OCI-M1 (cell line): ENCODE measurements around the gene ADAM23.

ENCODE experiments used
- DNase-seq: peaks from one replicate; lab custom pipeline; 2025; lab: John Stamatoyannopoulos, UW

Gene ADAM23

GRCh38 chr2:206502729-206503128 lies 59.4 kb downstream of the ADAM23 start:
- DNase-seq, result no peak

DNA sequence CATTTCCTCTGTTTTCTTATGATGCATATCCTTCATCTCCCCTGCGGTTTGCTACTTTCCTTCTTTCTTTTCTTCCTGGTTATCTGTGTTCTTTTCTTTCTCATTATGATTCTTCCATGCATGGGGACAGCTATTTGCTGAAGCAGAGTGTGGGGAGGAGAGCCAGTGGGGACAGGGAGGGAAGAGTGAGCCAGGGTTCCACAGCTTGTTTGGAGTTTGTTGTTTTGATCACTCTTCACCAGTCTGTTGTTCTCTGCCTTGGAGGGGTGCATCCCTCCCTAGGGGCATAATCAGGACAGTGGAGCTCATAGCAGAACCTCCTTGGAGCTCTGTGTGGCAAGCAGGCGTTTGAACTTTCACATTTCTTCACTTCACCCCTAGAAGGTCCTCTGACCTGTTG lies 68.0 kb downstream of the ADAM23 start:
- DNase-seq, result no peak

DNA sequence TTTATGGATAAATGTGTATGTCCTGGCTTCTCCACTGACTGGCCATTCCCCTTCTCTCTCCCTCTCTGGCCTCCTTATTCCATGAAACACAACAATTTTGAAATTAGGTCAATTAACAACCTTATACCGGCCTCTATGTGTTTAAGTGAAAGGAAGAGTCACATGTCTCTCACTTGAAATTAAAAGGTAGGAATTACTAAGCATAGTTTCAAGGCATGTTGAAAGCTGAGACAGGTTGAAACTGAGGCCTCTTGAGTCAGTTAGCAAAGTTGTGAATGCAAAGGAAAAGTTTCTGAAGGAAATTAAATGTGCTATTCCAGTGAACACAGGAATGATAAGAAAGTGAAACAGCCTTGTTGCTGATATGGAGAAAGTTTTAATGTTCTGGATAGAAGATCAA lies 69.7 kb downstream of the ADAM23 start:
- DNase-seq, result no peak

DNA sequence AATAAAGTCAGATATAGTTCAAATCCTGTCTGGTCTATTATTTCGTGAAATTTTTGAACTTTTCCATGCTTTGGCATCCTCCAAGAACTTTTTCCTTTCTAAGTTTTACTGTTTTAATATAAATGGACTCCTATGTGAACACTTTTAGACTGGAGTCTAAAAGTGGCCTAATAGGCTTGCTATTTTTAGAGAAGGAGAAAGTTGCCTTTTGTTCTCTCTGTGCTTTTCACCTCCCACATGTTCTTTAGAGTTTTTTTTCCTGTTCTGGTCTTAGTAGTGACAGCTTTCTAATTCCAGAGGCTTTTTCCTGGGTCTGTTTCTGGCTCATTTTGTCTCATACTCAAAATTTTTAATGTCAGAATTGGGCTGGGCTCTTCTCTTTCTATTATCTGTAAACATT lies 72.2 kb downstream of the ADAM23 start:
- no peak for DNase-seq

DNA sequence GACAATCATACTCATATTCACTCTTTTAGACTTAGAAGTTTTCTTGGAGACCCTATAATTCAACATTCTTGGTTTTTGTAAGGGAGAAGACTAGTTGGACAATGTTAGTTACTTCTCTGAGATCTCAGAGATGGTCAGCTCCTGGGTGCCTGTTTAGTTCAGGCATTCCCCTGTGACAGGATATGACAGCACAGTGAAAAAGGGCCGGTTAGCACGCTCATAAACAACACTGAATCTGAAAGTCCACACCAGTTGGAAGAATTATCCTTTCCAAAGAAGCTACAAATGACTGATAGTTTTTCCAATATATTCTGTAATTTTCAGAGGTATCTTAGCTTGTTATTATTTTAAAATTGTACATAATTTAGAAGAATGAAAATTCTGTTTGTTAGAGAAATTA lies 75.7 kb downstream of the ADAM23 start:
- DNase-seq, result no peak

DNA sequence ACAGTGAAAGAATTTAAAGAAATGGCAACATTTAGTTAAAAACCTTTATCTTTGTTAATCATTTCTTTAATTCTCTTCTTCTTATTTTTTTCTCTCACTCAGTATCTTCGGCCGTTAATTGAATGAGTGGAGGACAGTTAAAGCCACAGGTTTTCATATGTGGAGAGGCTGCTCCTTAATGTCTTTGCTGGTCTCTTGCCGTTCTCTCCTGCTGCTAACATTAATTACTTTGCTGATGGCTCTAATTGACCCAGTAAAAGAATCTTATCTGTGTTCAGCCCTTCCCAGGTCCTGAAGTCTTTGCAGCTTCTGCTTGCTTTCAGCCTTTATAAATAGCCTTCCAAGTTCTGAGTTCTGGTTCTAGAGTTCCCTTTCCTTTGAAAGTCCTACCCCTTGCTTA lies 77.1 kb downstream of the ADAM23 start:
- DNase-seq, result no peak

DNA sequence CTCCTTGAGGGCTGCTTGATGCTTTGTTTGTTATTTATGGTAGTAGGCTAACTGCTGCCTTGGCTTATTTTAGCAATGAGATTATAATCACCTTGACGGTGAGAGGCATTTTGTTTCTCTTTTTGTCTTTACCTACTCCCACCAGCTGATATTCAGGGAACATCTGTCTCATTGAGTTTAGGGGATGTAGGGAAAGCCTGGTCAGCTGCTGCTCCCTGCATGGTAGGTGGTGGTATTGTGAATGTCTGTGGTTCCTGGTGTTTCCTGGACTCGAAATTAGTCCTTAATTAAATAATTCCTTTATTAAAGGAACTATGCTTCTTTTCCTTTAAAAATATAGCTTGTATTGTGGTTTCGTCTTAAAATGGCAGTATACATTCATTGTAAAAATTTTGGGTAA lies 77.8 kb downstream of the ADAM23 start:
- DNase-seq, result no peak

- DNase-seq, result no peak
Measured at GRCh38 chr2:206521612-206522011, 78.3 kb downstream of the ADAM23 start.

GRCh38 chr2:206526416-206526815 lies 83.1 kb downstream of the ADAM23 start:
- peak; percentile 11 for DNase-seq

GRCh38 chr2:206527153-206527552 lies 83.8 kb downstream of the ADAM23 start:
- no peak for DNase-seq

GRCh38 chr2:206530727-206531126 lies 87.4 kb downstream of the ADAM23 start:
- DNase-seq, result no peak

GRCh38 chr2:206531996-206532543 lies 88.7 kb downstream of the ADAM23 start:
- DNase-seq, result no peak

GRCh38 chr2:206533977-206534376 lies 90.6 kb downstream of the ADAM23 start:
- no peak for DNase-seq

- no peak for DNase-seq
Measured at GRCh38 chr2:206535260-206535986, 92.1 kb downstream of the ADAM23 start.

- DNase-seq, result no peak
Measured at GRCh38 chr2:206540757-206541156, 97.4 kb downstream of the ADAM23 start.

- no peak for DNase-seq
Measured at GRCh38 chr2:206543073-206543472, 99.7 kb downstream of the ADAM23 start.

GRCh38 chr2:206548383-206548782 lies 105.1 kb downstream of the ADAM23 start:
- DNase-seq, result no peak

- no peak for DNase-seq
Measured at GRCh38 chr2:206555721-206556120, 112.4 kb downstream of the ADAM23 start.

- peak; percentile 79 for DNase-seq
Measured at GRCh38 chr2:206556357-206556949, 113.1 kb downstream of the ADAM23 start.

GRCh38 chr2:206557321-206557720 lies 114.0 kb downstream of the ADAM23 start:
- DNase-seq, result no peak

GRCh38 chr2:206558492-206558891 lies 115.2 kb downstream of the ADAM23 start:
- peak; percentile 20 for DNase-seq

DNA sequence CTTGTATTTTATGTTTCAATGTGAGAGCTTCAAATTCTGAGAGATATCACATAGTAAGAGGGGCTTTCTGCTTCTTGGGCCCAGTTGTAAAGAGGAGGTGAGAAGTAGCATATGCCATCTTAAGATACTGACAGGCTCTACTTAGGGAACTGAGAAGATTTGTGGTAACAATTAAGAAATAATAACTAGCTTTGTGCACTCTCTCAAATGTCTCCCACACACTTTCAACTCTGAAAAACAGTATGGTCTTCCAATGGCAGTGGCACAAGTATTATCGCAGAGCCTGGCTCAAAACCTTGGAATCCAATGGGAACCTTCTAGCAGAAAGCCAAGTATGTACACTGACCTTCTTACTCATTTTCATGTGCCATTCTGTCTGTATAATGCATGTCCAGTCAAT lies 118.6 kb downstream of the ADAM23 start:
- DNase-seq, result no peak

- no peak for DNase-seq
Measured at GRCh38 chr2:206562375-206562774, 119.0 kb downstream of the ADAM23 start.

DNA sequence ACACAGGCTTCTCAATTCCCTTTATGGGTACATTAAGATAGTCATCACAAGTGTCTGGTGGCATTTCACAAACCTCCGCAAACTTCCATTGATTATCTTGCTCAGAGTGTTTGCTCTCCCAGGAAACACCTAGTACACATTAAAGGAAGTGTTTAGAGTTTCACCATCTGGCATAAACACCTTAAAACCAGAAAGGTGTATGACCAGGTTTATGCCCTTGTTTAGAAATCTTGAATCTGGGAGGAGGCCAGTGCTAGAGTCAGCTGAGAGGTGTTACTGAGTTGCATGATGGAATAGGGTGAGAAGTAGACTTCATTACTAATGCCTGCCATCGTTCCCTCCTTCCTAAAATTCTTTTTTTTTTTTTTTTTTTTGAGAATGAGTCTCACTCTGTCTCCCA lies 120.0 kb downstream of the ADAM23 start:
- no peak for DNase-seq
